Measurements from ENCODE around the gene GAGE1. TPM values are rescaled to one million over a fixed set of nuclear protein-coding genes. Genes with fewer than 3 reads are reported as not detected.
A peak's percentile ranks its signal among the peaks of the same experiment; 100 is the strongest.

The GAGE1 gene
- total RNA-seq, 6 donors from 2014 or later: 0.44 to 0.66 TPM; not detected in 4

DNA sequence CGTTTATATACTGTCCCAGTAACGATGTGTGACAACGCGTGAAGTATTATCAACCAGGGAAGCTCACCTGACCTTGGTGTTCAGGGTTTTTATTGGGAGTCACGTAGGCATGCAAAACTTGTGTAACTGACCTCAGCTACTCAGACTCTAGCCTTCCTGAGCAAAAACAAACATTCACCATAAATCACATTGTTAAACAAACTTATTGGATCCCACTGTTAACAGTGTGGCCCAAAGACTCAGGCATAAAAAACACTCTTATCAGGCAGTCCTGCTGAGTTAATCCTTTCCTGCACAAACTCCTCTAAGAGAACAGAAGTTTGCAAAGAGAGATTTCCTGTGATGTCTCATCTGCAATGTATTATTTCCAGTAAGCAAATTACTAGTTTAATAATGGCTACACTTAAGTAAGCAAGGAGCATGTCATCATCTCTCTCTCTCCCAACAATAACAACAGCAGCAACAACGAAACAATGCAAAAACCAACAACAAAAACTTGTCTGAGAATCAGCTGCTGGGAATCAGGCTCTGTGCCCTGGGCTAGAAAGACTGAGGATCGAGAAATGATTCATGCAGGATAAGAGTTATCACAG, 12.0 kb downstream of the GAGE1 start:
- 48 to 55% methylated on average over 4 to 7 of the region's 7 CpGs for WGBS, 2 donors

DNA sequence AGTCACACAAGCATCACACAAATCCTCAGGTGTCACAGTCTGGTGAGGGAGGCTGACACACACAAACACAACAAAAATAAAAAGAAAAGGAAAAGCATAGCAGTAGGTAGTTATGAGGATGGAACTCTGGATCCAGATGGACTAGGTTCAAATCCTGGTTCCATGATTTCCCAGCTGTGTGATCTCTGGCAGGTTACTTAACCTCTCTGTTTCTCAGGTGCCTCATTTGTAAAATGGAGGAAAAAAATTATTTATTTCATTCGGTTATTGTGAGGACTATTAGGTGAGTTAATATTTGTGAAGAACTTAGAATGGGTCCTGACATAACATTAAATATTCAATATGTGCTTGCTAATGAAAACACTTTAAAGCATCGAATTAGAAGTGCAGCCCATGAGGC, 19.8 kb downstream of the GAGE1 start:
- Histone ChIP-seq H3K27ac (no peak overlapping the region), H3K36me3 (no peaks in the 10 kb centered on the region), H3K4me3 (no peak overlapping the region), H3K27me3 (no peaks in the 10 kb centered on the region), H3K9me3 (no peaks in the 10 kb centered on the region), H3K4me1 (no peaks in the 10 kb centered on the region)
- TF ChIP-seq POLR2A (IDR thresholded peaks at IDR 0.05) (no peak), POLR2AphosphoS5 (IDR thresholded peaks at IDR 0.05) (no peak)
- TF ChIP-seq, protein P1, sequence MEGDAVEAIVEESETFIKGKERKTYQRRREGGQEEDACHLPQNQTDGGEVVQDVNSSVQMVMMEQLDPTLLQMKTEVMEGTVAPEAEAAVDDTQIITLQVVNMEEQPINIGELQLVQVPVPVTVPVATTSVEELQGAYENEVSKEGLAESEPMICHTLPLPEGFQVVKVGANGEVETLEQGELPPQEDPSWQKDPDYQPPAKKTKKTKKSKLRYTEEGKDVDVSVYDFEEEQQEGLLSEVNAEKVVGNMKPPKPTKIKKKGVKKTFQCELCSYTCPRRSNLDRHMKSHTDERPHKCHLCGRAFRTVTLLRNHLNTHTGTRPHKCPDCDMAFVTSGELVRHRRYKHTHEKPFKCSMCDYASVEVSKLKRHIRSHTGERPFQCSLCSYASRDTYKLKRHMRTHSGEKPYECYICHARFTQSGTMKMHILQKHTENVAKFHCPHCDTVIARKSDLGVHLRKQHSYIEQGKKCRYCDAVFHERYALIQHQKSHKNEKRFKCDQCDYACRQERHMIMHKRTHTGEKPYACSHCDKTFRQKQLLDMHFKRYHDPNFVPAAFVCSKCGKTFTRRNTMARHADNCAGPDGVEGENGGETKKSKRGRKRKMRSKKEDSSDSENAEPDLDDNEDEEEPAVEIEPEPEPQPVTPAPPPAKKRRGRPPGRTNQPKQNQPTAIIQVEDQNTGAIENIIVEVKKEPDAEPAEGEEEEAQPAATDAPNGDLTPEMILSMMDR (IDR thresholded peaks at IDR 0.05): no peak
- WGBS, 2 donors: 89 to 93% methylated on average over 2 of the region's 2 CpGs
- ATAC-seq (ENCODE audit: low FRiP score in 2 of 2): no peak
- no peak for DNase-seq

More for the DNA sequence above, 12.0 kb downstream of the GAGE1 start:
- H3K36me3 ChIP-seq: no peaks in the 10 kb centered on the region
- ATAC-seq (ENCODE audit: low FRiP score in 2 of 2) (no peak), DNase-seq (no peak)
- H3K4me1 ChIP-seq: no peaks in the 10 kb centered on the region
- H3K27me3 ChIP-seq: no peaks in the 10 kb centered on the region
- no peaks in the 10 kb centered on the region for H3K9me3 ChIP-seq
- no peak overlapping the region for H3K4me3 ChIP-seq
- no peak overlapping the region for H3K27ac ChIP-seq
- TF ChIP-seq POLR2AphosphoS5 (IDR thresholded peaks at IDR 0.05): no peak
- no peak for TF ChIP-seq POLR2A (IDR thresholded peaks at IDR 0.05)
- TF ChIP-seq EP300 (IDR thresholded peaks at IDR 0.05): no peak
- TF ChIP-seq, protein P1 (IDR thresholded peaks at IDR 0.05): no peak

DNA sequence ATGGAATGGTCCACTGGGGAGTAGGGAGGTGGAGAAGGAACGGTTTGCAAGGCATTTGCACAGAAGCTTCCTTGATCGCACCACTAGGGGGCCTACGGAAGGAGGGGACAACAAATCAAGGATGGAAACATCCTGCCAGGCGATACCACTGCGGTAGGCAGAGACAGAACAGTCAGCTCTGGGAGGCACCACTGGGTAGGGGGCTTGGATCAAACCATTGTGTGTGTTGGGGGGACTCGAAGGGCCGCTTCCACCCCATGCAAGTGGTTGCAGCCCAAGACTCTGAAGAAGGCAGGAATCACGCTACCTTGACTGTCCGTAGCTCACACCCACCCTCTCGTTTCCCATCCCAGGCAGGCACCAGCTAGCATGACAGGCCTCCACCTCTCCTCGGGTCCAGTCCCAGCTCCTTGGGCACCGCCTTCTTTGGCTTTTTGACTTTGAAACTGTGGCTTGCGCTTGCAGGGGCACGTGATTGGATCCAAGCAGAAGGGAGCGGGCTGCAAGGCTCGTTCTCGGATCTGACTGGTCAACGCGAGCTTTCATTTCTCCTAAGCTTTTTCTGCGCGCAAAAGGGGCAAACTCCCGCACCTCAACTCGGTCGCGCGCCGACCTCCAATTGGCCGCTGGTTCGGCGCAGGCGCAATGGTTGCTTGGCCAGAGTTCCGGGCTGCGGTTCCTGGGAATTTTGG, 28.4 kb downstream of the GAGE1 start:
- Histone ChIP-seq H3K9me3 (peaks cover 0 to 14% (median 0%) of the 10 kb centered on the region in 4 donors), H3K27me3 (no peaks in the 10 kb centered on the region), H3K27ac (no peak overlapping the region), H3K4me1 (no peaks in the 10 kb centered on the region), H3K36me3 (no peaks in the 10 kb centered on the region), H3K4me3 (peak overlapping the region in 1 of 4 donors; percentile 2)
- no peak for ATAC-seq (ENCODE audit: low FRiP score in 2 of 2)
- peak in 1 of 2 donors; percentile 41 for DNase-seq
- 70 to 91% methylated on average over 12 to 33 of the region's 33 CpGs for WGBS, 2 donors
- no peak for TF ChIP-seq EP300 (IDR thresholded peaks at IDR 0.05)
- TF ChIP-seq, protein P1 (IDR thresholded peaks at IDR 0.05): no peak
- no peak for TF ChIP-seq POLR2AphosphoS5 (IDR thresholded peaks at IDR 0.05)
- no peak for TF ChIP-seq POLR2A (IDR thresholded peaks at IDR 0.05)

DNA sequence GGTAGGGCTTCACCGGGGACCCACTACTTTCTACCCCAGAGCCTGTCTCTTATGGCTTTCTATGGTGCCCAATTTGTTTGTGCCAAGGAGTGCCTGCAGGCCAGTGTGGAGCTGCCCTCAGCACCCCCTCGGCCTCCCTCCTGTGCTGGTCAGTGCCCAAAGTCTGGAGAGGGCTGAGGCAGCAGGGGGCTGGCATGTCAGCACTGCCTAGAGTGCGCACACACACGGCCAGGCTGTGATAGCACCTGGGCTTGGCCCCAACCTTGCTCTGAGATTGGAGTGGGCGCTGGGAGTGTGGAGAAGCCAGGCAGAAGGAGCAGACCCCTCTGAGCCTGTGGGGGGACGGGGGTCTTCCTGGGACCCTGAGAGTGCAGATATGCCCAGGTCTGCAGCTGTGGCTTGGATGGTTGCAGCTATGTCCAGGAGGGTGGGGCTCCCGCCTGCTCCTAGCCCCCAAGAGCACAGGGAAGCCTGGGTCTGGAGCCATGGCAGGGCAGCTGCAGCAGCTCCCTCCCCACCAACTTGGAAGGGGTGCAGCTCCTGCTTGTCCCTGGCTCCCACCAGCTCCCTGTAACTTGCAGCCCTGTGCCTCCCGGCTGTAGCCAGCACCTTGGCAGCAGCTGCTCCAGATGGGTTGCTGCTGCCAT, 46.3 kb downstream of the GAGE1 start:
- H3K27ac ChIP-seq: no peak overlapping the region
- 78% methylated on average over 8 of the region's 8 CpGs; no CpG with 5 or more reads in 1 of the 2 donors for WGBS, 2 donors
- no peaks in the 10 kb centered on the region for H3K9me3 ChIP-seq
- ATAC-seq (ENCODE audit: low FRiP score in 2 of 2): peak in 1 of 2 donors; percentile 53
- TF ChIP-seq POLR2AphosphoS5 (IDR thresholded peaks at IDR 0.05) (no peak), EP300 (IDR thresholded peaks at IDR 0.05) (no peak), POLR2A (IDR thresholded peaks at IDR 0.05) (no peak)
- TF ChIP-seq, protein P1 (IDR thresholded peaks at IDR 0.05): no peak
- H3K36me3 ChIP-seq: no peaks in the 10 kb centered on the region
- DNase-seq: peak in 1 of 2 donors; percentile 19
- H3K4me3 ChIP-seq: no peak overlapping the region
- H3K27me3 ChIP-seq: no peaks in the 10 kb centered on the region
- H3K4me1 ChIP-seq: no peaks in the 10 kb centered on the region
